SH-SY5Y (cell line): ENCODE data around the gene PPP1R27.

Experiments used
- GATA2 ChIP-seq: IDR thresholded peaks from 2 replicates; pipeline ENCODE4 v1.6.1; 2011; ENCODE audit warnings: mild to moderate bottlenecking, low read depth, low read length
- GATA3 ChIP-seq: IDR thresholded peaks from 2 replicates; pipeline ENCODE4 v1.6.1; 2011; ENCODE audit warnings: low read depth, mild to moderate bottlenecking, low read length, moderate library complexity

- TF ChIP-seq GATA2 (no peak), GATA3 (no peak)
Observed at GRCh38 chr17:81842725-81843504, 8.1 kb upstream of the PPP1R27 start.
